GM21528 (cell line): ENCODE results near the gene BCAP31.
"Not testable (repeated sequence)": the region's sequence is repeated elsewhere in the genome, so short reads cannot be mapped to it uniquely, and the experiment has no call there.

Experiments used
- ATAC-seq: cut with Tn5 transposase; IDR thresholded peaks from one replicate; pipeline ENCODE4 v1.9.1; 2021; ENCODE audit warnings: mild to moderate bottlenecking, moderate library complexity; ENCODE audit not compliant: unreplicated experiment, low FRiP score

Gene BCAP31

DNA sequence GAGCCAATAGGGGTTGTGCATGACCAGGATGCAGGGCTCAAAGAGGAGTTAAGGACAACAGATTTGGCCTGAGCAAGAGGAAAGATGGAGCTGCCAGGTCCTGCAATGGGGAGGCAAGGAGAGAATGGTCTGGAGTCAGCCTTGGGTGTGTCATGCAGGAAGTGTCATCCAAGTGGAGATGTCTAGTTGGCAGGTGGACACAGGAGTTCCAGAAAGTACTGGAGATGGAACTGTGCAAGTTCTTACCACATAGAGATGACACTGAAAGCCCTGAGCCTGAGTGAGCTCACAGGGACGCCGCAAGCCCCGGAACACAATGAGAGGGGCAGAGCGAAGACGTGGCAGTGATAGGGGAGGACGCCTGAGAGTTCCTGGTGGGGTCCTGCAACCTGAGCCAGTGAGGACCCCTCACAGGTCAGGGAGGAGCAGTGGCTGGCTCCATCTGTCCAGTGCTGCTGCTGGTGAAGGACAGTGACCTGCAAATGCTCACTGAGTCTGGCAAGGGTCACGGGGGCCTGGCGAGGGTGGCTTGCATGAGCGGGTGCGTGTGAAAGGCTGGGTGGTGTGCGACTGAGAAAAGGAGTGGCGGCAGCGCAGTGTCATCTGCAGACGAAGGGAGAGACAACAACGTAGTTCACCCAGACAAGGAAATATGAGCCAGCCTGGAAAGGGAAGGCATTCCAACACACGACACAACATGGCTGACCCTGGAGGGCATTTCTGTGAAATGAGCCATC is 27.0 kb downstream of the BCAP31 start:
- not testable (repeated sequence) for ATAC-seq

DNA sequence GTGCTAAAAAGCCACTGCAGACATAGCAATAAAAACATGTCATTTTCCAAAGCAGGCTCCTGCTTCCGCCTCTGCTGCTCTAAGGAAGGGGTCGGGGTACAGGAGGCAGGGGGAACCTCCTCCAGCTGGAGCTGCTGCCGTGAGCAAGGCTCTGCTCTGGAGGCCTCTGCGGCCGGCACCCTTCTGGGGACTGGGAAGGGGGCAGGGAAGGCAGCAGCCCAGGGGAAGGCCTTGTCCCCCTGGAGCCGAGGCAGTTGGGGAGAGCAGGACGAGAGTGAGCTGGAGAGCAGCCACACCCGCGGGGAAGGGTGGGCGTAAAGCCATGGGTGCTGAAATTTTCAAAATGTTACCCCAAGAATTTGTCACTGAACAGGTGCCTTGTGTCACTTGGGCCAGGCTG is 27.6 kb downstream of the BCAP31 start:
- not testable (repeated sequence) for ATAC-seq

DNA sequence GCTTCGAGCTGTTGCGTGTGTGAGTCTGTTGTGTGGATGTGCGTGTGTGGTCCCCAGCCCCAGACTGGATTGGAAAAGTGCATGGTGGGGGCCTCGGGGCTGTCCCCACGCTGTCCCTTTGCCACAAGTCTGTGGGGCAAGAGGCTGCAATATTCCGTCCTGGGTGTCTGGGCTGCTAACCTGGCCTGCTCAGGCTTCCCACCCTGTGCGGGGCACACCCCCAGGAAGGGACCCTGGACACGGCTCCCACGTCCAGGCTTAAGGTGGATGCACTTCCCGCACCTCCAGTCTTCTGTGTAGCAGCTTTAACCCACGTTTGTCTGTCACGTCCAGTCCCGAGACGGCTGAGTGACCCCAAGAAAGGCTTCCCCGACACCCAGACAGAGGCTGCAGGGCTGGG is 28.1 kb downstream of the BCAP31 start:
- ATAC-seq: no peak

- ATAC-seq: no peak
Observed at GRCh38 chrX:153694687-153695270, 29.4 kb downstream of the BCAP31 start.

- ATAC-seq: not testable (repeated sequence)
Observed at GRCh38 chrX:153694256-153694655, 29.9 kb downstream of the BCAP31 start.

DNA sequence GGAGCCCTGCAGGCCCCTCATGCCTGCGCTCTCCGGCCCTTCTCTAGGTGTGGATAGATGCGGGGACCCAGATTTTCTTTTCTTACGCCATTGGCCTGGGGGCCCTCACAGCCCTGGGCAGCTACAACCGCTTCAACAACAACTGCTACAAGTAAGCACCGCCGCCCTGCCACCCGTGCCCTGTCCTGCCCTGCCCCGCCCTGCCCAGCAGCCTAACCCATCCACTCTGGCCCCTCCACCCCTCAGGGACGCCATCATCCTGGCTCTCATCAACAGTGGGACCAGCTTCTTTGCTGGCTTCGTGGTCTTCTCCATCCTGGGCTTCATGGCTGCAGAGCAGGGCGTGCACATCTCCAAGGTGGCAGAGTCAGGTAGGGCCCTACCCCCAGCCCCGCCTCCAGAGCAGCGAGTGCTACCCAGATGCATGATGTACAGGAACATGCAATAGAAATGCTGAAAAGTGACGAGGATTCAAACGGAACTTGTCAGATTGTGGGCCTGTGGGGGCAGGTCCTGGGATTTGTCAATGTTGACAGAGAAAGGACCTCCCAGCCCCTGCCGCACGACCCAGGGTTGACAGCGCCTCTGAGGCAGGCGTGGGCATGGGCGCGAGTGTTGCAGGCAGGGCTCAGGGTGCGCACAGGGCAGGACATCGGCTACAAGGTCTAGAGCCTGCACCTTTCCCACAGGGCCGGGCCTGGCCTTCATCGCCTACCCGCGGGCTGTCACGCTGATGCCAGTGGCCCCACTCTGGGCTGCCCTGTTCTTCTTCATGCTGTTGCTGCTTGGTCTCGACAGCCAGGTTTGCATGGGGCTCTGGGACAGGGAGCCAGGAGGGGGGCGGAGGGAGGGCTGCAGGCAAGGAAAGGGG is 30.7 kb downstream of the BCAP31 start:
- no peak for ATAC-seq

DNA sequence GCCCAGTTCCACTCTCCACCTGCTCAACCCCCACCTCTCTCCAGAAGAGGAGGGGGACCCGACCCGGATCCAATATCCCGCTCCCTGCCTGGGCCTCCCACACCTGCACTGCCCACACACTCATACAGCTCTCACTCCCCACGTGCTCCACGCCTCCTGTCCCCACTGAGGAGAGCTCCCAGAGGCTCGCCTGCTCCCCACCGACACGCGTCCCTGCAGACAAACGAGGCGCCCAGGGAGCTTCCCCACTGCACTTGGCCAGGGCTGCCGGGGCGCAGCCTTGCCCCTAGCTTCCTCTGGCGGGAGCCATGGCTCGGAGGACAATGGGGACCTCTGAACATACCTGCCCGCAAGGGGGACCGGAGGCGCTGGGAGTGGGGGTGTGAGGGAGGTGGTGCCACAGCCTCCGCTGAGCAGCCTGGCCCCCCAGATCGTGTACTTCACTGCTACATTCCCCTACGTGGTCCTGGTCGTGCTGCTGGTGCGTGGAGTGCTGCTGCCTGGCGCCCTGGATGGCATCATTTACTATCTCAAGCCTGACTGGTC is 31.5 kb downstream of the BCAP31 start:
- ATAC-seq: no peak

DNA sequence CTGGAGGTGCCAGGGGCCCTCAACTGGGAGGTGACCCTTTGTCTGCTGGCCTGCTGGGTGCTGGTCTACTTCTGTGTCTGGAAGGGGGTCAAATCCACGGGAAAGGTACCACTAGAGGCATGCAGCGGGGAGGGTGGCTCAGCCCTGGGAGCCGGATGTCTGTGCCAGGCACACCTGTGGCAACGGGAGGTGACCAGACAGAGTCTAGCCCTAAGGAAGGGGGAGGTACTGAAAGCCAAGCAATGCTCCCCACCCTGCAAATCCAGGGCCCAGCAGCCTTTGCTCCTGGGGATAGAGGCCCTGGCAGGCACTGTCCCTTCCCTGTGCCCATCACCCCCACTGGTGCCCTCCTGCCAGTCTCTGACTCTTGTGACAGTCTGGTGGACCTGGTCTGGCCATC is 32.2 kb downstream of the BCAP31 start:
- no peak for ATAC-seq

GRCh38 chrX:153691032-153691827 is 33.0 kb downstream of the BCAP31 start:
- not testable (repeated sequence) for ATAC-seq

GRCh38 chrX:153690466-153690865 is 33.7 kb downstream of the BCAP31 start:
- no peak for ATAC-seq

DNA sequence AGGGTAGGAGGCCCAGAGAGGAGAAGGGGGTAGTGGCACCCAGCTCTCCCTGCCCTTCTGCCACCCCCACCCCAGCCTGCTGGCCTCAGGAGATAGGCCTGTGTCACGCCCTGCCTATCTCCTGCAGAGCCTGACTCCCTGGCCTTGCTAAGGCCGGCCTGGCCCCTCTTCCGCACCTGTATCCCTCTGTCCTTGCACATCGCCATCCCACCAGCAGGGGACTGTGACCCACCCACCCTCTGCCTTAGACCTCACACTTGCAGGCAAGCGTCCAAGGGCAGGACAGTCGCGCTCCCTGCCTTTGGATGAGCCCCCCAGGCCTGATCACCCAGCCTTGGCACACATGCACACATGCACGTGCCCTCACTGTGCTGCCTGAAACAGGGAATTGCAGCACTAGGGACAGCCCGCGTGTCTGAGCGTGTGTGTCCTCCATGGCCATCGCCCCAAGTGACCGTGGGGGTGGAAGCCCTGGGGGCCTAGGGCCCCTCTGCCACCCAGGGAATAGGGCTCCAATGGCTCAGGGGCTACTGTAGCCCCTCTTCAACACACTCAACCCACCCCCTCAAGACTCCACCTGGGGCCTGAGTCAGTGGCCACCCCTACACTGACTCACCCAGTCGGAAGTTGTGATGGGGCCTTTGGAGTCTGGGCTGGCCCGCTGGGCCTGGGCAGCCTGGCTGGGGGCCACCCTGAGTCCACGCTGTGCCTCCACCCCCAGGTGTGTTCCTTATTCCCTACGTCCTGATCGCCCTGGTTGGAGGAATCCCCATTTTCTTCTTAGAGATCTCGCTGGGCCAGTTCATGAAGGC is 34.3 kb downstream of the BCAP31 start:
- ATAC-seq: no peak

GRCh38 chrX:153688911-153689590 is 35.1 kb downstream of the BCAP31 start:
- no peak for ATAC-seq

DNA sequence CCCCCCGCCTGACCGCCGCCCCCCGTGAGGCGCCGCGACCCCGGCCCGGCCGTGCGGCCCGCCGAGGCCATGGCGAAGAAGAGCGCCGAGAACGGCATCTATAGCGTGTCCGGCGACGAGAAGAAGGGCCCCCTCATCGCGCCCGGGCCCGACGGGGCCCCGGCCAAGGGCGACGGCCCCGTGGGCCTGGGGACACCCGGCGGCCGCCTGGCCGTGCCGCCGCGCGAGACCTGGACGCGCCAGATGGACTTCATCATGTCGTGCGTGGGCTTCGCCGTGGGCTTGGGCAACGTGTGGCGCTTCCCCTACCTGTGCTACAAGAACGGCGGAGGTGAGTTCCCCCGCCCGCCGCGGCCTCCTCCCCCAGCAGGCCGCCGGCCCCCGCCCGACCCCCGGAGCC is 35.7 kb downstream of the BCAP31 start:
- no peak for ATAC-seq

DNA sequence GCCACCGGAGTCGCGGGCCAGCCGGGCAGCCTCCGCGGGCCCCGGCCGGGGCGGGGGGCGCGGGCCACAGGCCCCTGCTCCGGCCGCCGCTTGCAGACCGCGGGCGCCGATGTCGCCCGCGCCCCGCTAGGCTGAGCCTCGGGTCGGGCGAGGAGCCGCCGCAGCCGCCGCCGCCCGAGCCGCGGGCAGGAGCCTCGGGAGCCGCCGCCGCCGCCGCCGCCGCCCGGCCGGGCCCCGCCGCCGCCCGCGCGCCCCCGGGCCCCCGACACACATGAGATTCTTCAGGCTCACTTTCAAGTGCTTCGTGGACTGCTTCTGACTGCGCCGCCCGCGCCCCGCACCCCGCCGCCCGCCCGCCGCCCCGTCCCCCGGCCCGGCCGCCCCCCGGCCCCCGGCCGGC is 36.1 kb downstream of the BCAP31 start:
- no peak for ATAC-seq

- ATAC-seq: no peak
Observed at GRCh38 chrX:153687121-153688039, 36.8 kb downstream of the BCAP31 start, which contains the start of gene SLC6A8. SLC6A8 (plus strand) TSS chrX:153687926; CDS start chrX:153688575, 649 bp downstream.

GRCh38 chrX:153686711-153687110 is 37.5 kb downstream of the BCAP31 start:
- ATAC-seq: no peak

DNA sequence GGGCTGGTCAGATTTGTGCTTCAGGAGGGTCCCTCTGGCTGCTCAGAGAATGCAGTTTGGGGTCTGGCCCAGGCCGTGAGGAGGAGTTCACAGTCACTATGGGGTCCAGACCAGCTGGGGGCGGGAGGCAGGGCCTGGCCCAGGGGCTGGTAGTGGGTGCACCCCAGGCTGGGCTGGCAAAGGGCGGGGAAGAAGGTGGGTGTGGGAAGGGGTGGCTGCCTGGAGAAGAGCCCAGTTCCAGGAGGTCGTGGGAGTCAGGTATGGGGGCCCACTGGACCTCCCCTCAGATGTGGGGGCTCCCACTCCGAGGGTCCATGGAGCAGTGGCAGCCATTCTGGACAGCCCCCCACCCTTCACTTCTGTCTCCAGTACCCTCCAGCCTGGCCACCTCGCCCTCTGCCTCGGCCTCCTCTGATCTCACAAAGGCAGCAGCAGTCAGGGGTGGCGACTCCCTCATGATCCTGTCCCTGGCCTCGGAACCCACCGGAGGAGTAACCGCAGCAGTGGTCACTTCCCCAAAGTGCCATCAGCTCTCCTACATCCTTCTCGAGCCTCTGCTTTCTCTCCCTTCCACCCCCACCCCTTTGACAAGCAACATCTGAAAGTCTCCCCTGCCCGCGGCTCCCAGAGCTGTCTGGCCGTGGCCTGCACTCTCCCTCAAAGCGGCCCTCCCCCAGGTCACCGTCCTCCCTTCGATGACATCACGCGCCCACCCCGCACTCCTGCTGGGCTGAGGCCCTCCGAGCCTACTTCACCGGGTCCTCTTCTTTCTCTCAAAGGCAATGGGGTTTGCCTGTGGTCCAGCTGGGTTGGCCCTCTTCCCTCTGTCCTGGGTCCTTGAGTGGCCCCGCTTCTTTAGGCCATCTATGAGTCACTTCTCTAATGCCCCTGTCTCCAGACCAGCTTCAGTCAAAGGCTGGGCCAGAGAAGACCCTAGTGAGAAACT is 38.2 kb downstream of the BCAP31 start:
- no peak for ATAC-seq
